ENCODE measurements around the gene EPHA3. TPM values are rescaled to one million over a fixed set of nuclear protein-coding genes. Genes with fewer than 3 reads are reported as not detected.

The EPHA3 gene
- total and polyA plus RNA-seq, 2 of the 4 experiments (the other 2 are of a cell fraction), result 0.10 to 0.18 TPM

GRCh38 chr3:89108291-89108550, 800 bp downstream of the EPHA3 start:
- Histone ChIP-seq H2AFZ (replicated peaks; ENCODE audit: low read length, poor library complexity) (peak overlapping the region; percentile 68), H3K23ac (ENCODE audit: low read depth, low read length) (peak overlapping the region; percentile 33; the same call in 1 of the 2 replicates), H2AK9ac (replicated peaks; ENCODE audit: low read depth, low read length, poor library complexity) (no peak overlapping the region), H3K4me1 (ENCODE audit: control insufficient read depth, insufficient read depth, low read length) (no peaks in the 10 kb centered on the region), H3K9me3 (ENCODE audit: control insufficient read depth, insufficient read depth, low read length) (no peaks in the 10 kb centered on the region), H2BK15ac (ENCODE audit: low read depth, low read length) (no peak overlapping the region), H2AK5ac (ENCODE audit: low read depth, low read length) (no peak overlapping the region), H4K20me1 (ENCODE audit: insufficient read depth, low read length) (no peaks in the 10 kb centered on the region), H3K14ac (replicated peaks; ENCODE audit: low read depth, low read length) (no peak overlapping the region), H2BK5ac (ENCODE audit: low read depth, low read length, poor library complexity, severe bottlenecking) (no peak overlapping the region), H2BK120ac (ENCODE audit: low read depth, low read length) (no peak overlapping the region), H3K4me2 (ENCODE audit: low read depth, low read length) (no peak overlapping the region; the same call in 1 of the 2 replicates), H3K36me3 (ENCODE audit: control insufficient read depth, insufficient read depth, low read length) (no peaks in the 10 kb centered on the region), H3K79me1 (ENCODE audit: low read depth in 1 of 2, low read length in 2 of 2) (no peaks in the 10 kb centered on the region), H3K9me1 (ENCODE audit: insufficient read depth, low read length) (no peaks in the 10 kb centered on the region), H3K27ac (ENCODE audit: insufficient read depth, low read length) (no peak overlapping the region), H3K4me3 (ENCODE audit: insufficient read depth, low read depth, low read length) (no peak overlapping the region), H3K56ac (ENCODE audit: extremely low read depth, insufficient read depth, low read length) (no peak overlapping the region), H4K5ac (ENCODE audit: low read depth, low read length) (no peak overlapping the region), H4K8ac (ENCODE audit: low read depth in 2 of 2, low read length in 2 of 2) (no peak overlapping the region), H2BK20ac (ENCODE audit: low read depth, low read length) (no peak overlapping the region), H3K9ac (ENCODE audit: low read depth, low read length) (no peak overlapping the region), H3K4ac (ENCODE audit: low read depth, low read length) (no peak overlapping the region), H3K27me3 (ENCODE audit: control insufficient read depth, insufficient read depth, low read length) (peaks cover 11% of the 10 kb centered on the region), H4K91ac (ENCODE audit: insufficient read depth, low read depth, low read length) (no peak overlapping the region), H3K18ac (ENCODE audit: low read depth, low read length) (no peak overlapping the region)
- ATAC-seq (ENCODE audit: low read depth), result no peak
- dilution Hi-C loops (cut with HindIII; ENCODE audit: low sequenced_read_pairs, unreplicated experiment), result no loop called here
- BruUV-seq (replicated peaks), result no TSS peak
- TF ChIP-seq MXI1 (IDR thresholded peaks at IDR 0.05; ENCODE audit: borderline replicate concordance, low read depth, low read length) (no peak), MAFK (IDR thresholded peaks at IDR 0.05; ENCODE audit: low read depth, low read length) (no peak), RAD21 (IDR thresholded peaks at IDR 0.05; ENCODE audit: low read length) (no peak), BHLHE40 (IDR thresholded peaks at IDR 0.05; ENCODE audit: low read depth, low read length) (no peak), CEBPB (IDR thresholded peaks at IDR 0.05; ENCODE audit: low read depth, low read length) (no peak), MAZ (IDR thresholded peaks at IDR 0.05; ENCODE audit: borderline replicate concordance, low read depth, low read length) (no peak), SMC3 (IDR thresholded peaks at IDR 0.05; ENCODE audit: low read depth, low read length) (no peak), NFE2L2 (IDR thresholded peaks at IDR 0.05; ENCODE audit: low read depth, low read length) (no peak), RFX5 (IDR thresholded peaks at IDR 0.05; ENCODE audit: low read depth, low read length) (no peak), CHD1 (IDR thresholded peaks at IDR 0.05; ENCODE audit: low read depth, low read length) (no peak), RCOR1 (IDR thresholded peaks at IDR 0.05; ENCODE audit: insufficient replicate concordance, low read length) (no peak), POLR2A (IDR thresholded peaks at IDR 0.05; ENCODE audit: low read depth, low read length) (no peak), FOS (IDR thresholded peaks at IDR 0.05; ENCODE audit: low read depth, low read length) (no peak), USF2 (IDR thresholded peaks at IDR 0.05; ENCODE audit: low read depth, low read length) (no peak), ELK1 (IDR thresholded peaks at IDR 0.05; ENCODE audit: borderline replicate concordance, low read depth, low read length) (no peak), CTCF (conservative IDR thresholded peaks at IDR 0.05; ENCODE audit: low read depth, low read length) (no peak)
- intact Hi-C loops (cut with micrococcal nuclease), result loop anchor here (5.0 kb wide), 1 partner anchor 984 kb away; no protein-coding TSS in a partner anchor
- WGBS, 2 experiments (ENCODE audit: extremely low coverage in 2 of 2, insufficient read length in 1 of 2), result no CpG with 5 or more reads among the region's 5 CpGs
- CTCF ChIA-PET, result no interaction called here
- in situ Hi-C loops (cut with MboI; ENCODE audit: low sequenced_read_pairs), result no loop called here
- DNase-seq, result no peak
- POLR2A ChIA-PET (ENCODE audit: unreplicated experiment), result no interaction called here
